K562 (cell line): ENCODE measurements around the gene PRPF8. TPM values are rescaled to one million over a fixed set of nuclear protein-coding genes. Genes with fewer than 3 reads are reported as not detected.
A peak's percentile ranks its signal among the peaks of the same experiment; 100 is the strongest.

Experiments used
- ATF7 ChIP-seq: fragments of 450-650 bp; IDR thresholded peaks from 2 replicates; pipeline ENCODE4 v1.7.1; 2014; ENCODE audit warnings: mild to moderate bottlenecking, moderate library complexity
- C11orf30 ChIP-seq: fragments of 450-650 bp; IDR thresholded peaks from 2 replicates; pipeline ENCODE4 v1.6.1; 2016; ENCODE audit warnings: low read depth, mild to moderate bottlenecking
- CBX1 ChIP-seq: sonication (generic); IDR thresholded peaks from 2 replicates; pipeline ENCODE4 v1.6.1; 2016; ENCODE audit warnings: antibody characterized with exemption, low read depth, mild to moderate bottlenecking
- CREB1 ChIP-seq, 2 experiments: sonication (generic) in 1 of 2; formaldehyde crosslinking in 1 of 2; IDR thresholded peaks; 2 replicates each; pipeline versions ENCODE4 v1.6.1 to v1.8.0; 2012 to 2022; ENCODE audit warnings: inconsistent platforms in 1 of 2, mild to moderate bottlenecking in 1 of 2, missing genetic modification reagents in 1 of 2, moderate library complexity in 1 of 2
- FOXP1 ChIP-seq: sonication (generic); formaldehyde crosslinking; IDR thresholded peaks from 2 replicates; pipeline ENCODE4 v1.8.0; 2022; ENCODE audit warnings: mild to moderate bottlenecking, missing genetic modification reagents
- GTF2B ChIP-seq: IDR thresholded peaks from 2 replicates; pipeline ENCODE4 v1.6.1; 2011; ENCODE audit not compliant: insufficient read length; ENCODE audit errors: extremely low read depth
- GTF2F1 ChIP-seq: IDR thresholded peaks from 2 replicates; pipeline ENCODE4 v1.6.1; 2011; ENCODE audit warnings: low read depth, low read length, improper control_type of control experiment
- HMGN3 ChIP-seq: IDR thresholded peaks from 2 replicates; pipeline ENCODE4 v1.6.1; 2011; ENCODE audit warnings: borderline replicate concordance, low read depth, mild to moderate bottlenecking, mixed read lengths, low read length; ENCODE audit not compliant: insufficient read length; ENCODE audit errors: extremely low read depth
- HNRNPLL ChIP-seq: fragments of 200-400 bp; formaldehyde crosslinking; IDR thresholded peaks from 2 replicates; pipeline ENCODE4 v1.6.1; 2017; ENCODE audit warnings: low read length, low read depth, mild to moderate bottlenecking; ENCODE audit not compliant: poor library complexity, severe bottlenecking
- HOMEZ ChIP-seq: fragments of 250-450 bp; sonication (Bioruptor Pico); IDR thresholded peaks from 2 replicates; pipeline ENCODE4 v1.4.0; 2020; ENCODE audit warnings: mild to moderate bottlenecking, moderate library complexity
- KLF1 ChIP-seq: fragments of 450-650 bp; IDR thresholded peaks from 2 replicates; pipeline ENCODE4 v1.6.1; 2016; ENCODE audit warnings: missing genetic modification characterization, missing compliant biosample characterization
- MCM2 ChIP-seq: fragments of 450-650 bp; IDR thresholded peaks from 2 replicates; pipeline ENCODE4 v1.6.1; 2017; ENCODE audit warnings: low read depth, mild to moderate bottlenecking
- MYBL2 ChIP-seq, 2 experiments: fragments of 450-650 bp in 1 of 2; sonication (generic) in 1 of 2; formaldehyde crosslinking in 1 of 2; IDR thresholded peaks; 2 replicates each; pipeline versions ENCODE4 v1.6.1 to v1.8.1; 2017 to 2022; ENCODE audit warnings: borderline replicate concordance in 1 of 2, inconsistent platforms in 1 of 2, low read depth in 1 of 2, mild to moderate bottlenecking in 1 of 2, missing genetic modification reagents in 1 of 2, moderate library complexity in 1 of 2
- MYC ChIP-seq, 2 experiments: fragments of 250-450 bp in 1 of 2; sonication (Bioruptor Pico) in 1 of 2; IDR thresholded peaks; 2 replicates each; pipeline versions ENCODE4 v1.5.1 to v1.6.1; 2012 to 2021; ENCODE audit warnings: low read depth in 2 of 2, borderline replicate concordance in 1 of 2, improper control_type of control experiment in 1 of 2, low read length in 1 of 2, mild to moderate bottlenecking in 1 of 2, moderate library complexity in 1 of 2
- POLR2A ChIP-seq: fragments of 450-650 bp; conservative IDR thresholded peaks from 2 replicates; pipeline ENCODE4 v1.6.1; 2016
- PYGO2 ChIP-seq: fragments of 450-650 bp; IDR thresholded peaks from 2 replicates; pipeline ENCODE4 v1.6.1; 2016; ENCODE audit warnings: mild to moderate bottlenecking, missing genetic modification characterization, moderate library complexity, missing compliant biosample characterization
- RFX1 ChIP-seq: fragments of 450-650 bp; IDR thresholded peaks from 2 replicates; pipeline ENCODE4 v1.6.1; 2016; ENCODE audit warnings: mild to moderate bottlenecking, moderate library complexity
- SLC30A9 ChIP-seq: fragments of 250-450 bp; sonication (Bioruptor Pico); IDR thresholded peaks from 2 replicates; pipeline ENCODE4 v1.8.0; 2022; ENCODE audit warnings: mild to moderate bottlenecking, moderate library complexity
- SP2 ChIP-seq: IDR thresholded peaks from 2 replicates; pipeline ENCODE4 v1.6.1; 2011; ENCODE audit warnings: mild to moderate bottlenecking, low read depth, low read length, moderate library complexity; ENCODE audit not compliant: poor library complexity, severe bottlenecking; ENCODE audit errors: extremely low read depth
- UBTF ChIP-seq, 2 experiments: IDR thresholded peaks; 2 replicates each; pipeline ENCODE4 v1.6.1; 2012; ENCODE audit warnings: improper control_type of control experiment in 2 of 2, low read depth in 2 of 2, low read length in 2 of 2, borderline replicate concordance in 1 of 2
- ZNF347 ChIP-seq: fragments of 450-650 bp; formaldehyde crosslinking; IDR thresholded peaks from 2 replicates; pipeline ENCODE4 v1.4.0; 2020; ENCODE audit warnings: low read depth, mild to moderate bottlenecking, moderate library complexity
- ZNF384 ChIP-seq: IDR thresholded peaks from 2 replicates; pipeline ENCODE4 v1.6.1; 2012; ENCODE audit warnings: low read depth, low read length, improper control_type of control experiment
- ZNF695 ChIP-seq: fragments of 450-650 bp; formaldehyde crosslinking; IDR thresholded peaks from 2 replicates; pipeline ENCODE4 v1.4.0; 2020; ENCODE audit warnings: mild to moderate bottlenecking, moderate library complexity
- polyA plus RNA-seq, 8 experiments: library from polyadenylated mRNA; depleted of rRNA in 4 of 8; stranded (reverse) in 5 of 8; unstranded in 3 of 8; fragments of >200 nt; fragmentation: Nextera tagmentation in 2 of 8; fragmentation: Illumina TruSeq in 1 of 8; extraction: Ambion mirVana in 2 of 8; extraction: Trizol in 1 of 8; gene quantifications; 2 replicates each; pipeline versions ENCODE4 v1.2.1 to v1.2.3, GENCODE V29; 2011 to 2014; ENCODE audit warnings: inconsistent platforms in 1 of 8, missing spikeins in 1 of 8
- total RNA-seq, 7 experiments: library from RNA; depleted of rRNA in 6 of 7; stranded (reverse); fragments of >200 nt in 6 of 7; fragmentation: Illumina TruSeq in 2 of 7; extraction: Trizol in 2 of 7; gene quantifications; 2 replicates each; pipeline versions ENCODE4 v1.2.1 to v1.2.3, GENCODE V29; 2011 to 2021; ENCODE audit warnings: low replicate concordance in 1 of 7

The PRPF8 gene
- total and polyA plus RNA-seq, 9 of the 15 experiments (the other 6 are each of a cell fraction or from before 2014, with no cell fraction given) = 64.3 to 294 (median 85.9) TPM

- TF ChIP-seq PYGO2 (tag) = no peak
- TF ChIP-seq ZNF695 (CRISPR knock-in tag) = no peak
- peak; percentile 47; the same call in 1 of the 2 replicates for TF ChIP-seq CREB1 (IDR thresholded peaks at IDR 0.05)
- 0 out of 2 replicates have a peak, but pooled peaks have one; percentile 41 for TF ChIP-seq CREB1 (CRISPR knock-in tag; IDR thresholded peaks at IDR 0.05)
- no peak for TF ChIP-seq GTF2B
- TF ChIP-seq ATF7 = peak; percentile 45; the same call in 1 of the 2 replicates
- 0 out of 2 replicates have a peak, but pooled peaks have one; percentile 32 for TF ChIP-seq CBX1
- TF ChIP-seq HMGN3 = no peak
- no peak for TF ChIP-seq MCM2
- TF ChIP-seq HNRNPLL = peak; percentile 100
- TF ChIP-seq KLF1 (tag) = peak; percentile 56; the same call in 1 of the 2 replicates
- no peak for TF ChIP-seq FOXP1 (CRISPR knock-in tag)
- peak; percentile 89 for TF ChIP-seq POLR2A
- no peak for TF ChIP-seq GTF2F1
- TF ChIP-seq C11orf30 = peak; percentile 51
- TF ChIP-seq ZNF347 (CRISPR knock-in tag) = no peak
- no peak for TF ChIP-seq SLC30A9
- no peak for TF ChIP-seq MYBL2 (IDR thresholded peaks at IDR 0.05; ENCODE audit: low read depth)
- TF ChIP-seq MYBL2 (CRISPR knock-in tag; IDR thresholded peaks at IDR 0.05; ENCODE audit: borderline replicate concordance) = no peak
- 0 out of 2 replicates have a peak, but pooled peaks have one; percentile 65 for TF ChIP-seq MYC (IDR thresholded peaks at IDR 0.05; ENCODE audit: low read depth, low read length)
- peak; percentile 79; the same call in 1 of the 2 replicates for TF ChIP-seq MYC (CRISPR knock-in tag; IDR thresholded peaks at IDR 0.05; ENCODE audit: borderline replicate concordance, low read depth)
- TF ChIP-seq ZNF384 = no peak
- no peak for TF ChIP-seq RFX1
- TF ChIP-seq HOMEZ (CRISPR knock-in tag) = no peak
- no peak for TF ChIP-seq UBTF (IDR thresholded peaks at IDR 0.05; ENCODE audit: borderline replicate concordance in 1 of 2, low read depth in 2 of 2, low read length in 2 of 2)
- TF ChIP-seq SP2 = peak; percentile 68
These were observed at the start of gene PRPF8 (continued) for GRCh38 chr17:1684378-1685189.
